Right cardiac atrium (tissue), 5 donors: ENCODE measurements around the gene TLR2. TPM values are rescaled to one million over a fixed set of nuclear protein-coding genes. Genes with fewer than 3 reads are reported as not detected.

Source experiments
- ATAC-seq, 2 donors: fragments of 200-7000 bp; cut with Tn5 transposase; one replicate each; pipeline versions ENCODE4 v1.8.0 to v1.9.1; 2020; ENCODE audit warnings: moderate library complexity in 2 of 2, mild to moderate bottlenecking in 1 of 2
- DNase-seq, 3 donors: peaks; one replicate each; pipeline ENCODE4 v3.0.0-alpha.2; 2020
- H3K27ac ChIP-seq: one replicate; pipeline ENCODE4 v1.5.1; 2013; ENCODE audit warnings: mild to moderate bottlenecking, low read length, control low read depth, moderate library complexity
- H3K27me3 ChIP-seq: one replicate; pipeline ENCODE4 v1.6.1; 2013; ENCODE audit not compliant: control insufficient read depth, insufficient read depth
- H3K4me1 ChIP-seq: one replicate; pipeline ENCODE4 v1.6.1; 2013; ENCODE audit warnings: low read length; ENCODE audit not compliant: control insufficient read depth, insufficient read depth
- H3K4me3 ChIP-seq: one replicate; pipeline ENCODE4 v1.5.1; 2013; ENCODE audit warnings: low read length, control low read depth
- H3K9me3 ChIP-seq: one replicate; pipeline ENCODE4 v1.6.1; 2013; ENCODE audit warnings: low read length; ENCODE audit not compliant: control insufficient read depth
- WGBS: extraction: QIAGEN DNeasy Blood & Tissue Kit; methylation state at CpG from one replicate; pipeline ENCODE4 v1.1.7; 2013; 5-methylcytosine and 5-hydroxymethylcytosine counted together
- intact Hi-C, 4 donors: fragments of 100-400 bp; cut with DNase I; formaldehyde crosslinking; loops; one replicate each; pipeline versions ENCODE4 v1.11.0 to v1.14.0; 2022 to 2023
- polyA plus RNA-seq: library from polyadenylated mRNA; stranded (reverse); fragments of 200-250 nt; gene quantifications from one replicate; pipeline ENCODE4 v1.2.3, GENCODE V29; 2013
- total RNA-seq, 4 donors: library from RNA; stranded (reverse); fragmentation: NEBNext Ultra II Directional; extraction: Animal tissue kit (Norgen Biotek cat#: 25700); gene quantifications; one replicate each; pipeline ENCODE4 v1.2.1, GENCODE V29; 2021
- donor health status: healthy with polysubstance abuse.
- donor health status: DM: no; HTN: yes; CAD: no.
- donor health status: DM: no; HTN: no; CAD: no.
- donor health status: DM: no; HTN: yes; CAD: no; lungs with severe emphysema.
- donor health status: DM: yes; HTN: yes; CAD: no.

The TLR2 gene
- total and polyA plus RNA-seq, 5 donors, result 2.0 to 15.1 (median 9.7) TPM

DNA sequence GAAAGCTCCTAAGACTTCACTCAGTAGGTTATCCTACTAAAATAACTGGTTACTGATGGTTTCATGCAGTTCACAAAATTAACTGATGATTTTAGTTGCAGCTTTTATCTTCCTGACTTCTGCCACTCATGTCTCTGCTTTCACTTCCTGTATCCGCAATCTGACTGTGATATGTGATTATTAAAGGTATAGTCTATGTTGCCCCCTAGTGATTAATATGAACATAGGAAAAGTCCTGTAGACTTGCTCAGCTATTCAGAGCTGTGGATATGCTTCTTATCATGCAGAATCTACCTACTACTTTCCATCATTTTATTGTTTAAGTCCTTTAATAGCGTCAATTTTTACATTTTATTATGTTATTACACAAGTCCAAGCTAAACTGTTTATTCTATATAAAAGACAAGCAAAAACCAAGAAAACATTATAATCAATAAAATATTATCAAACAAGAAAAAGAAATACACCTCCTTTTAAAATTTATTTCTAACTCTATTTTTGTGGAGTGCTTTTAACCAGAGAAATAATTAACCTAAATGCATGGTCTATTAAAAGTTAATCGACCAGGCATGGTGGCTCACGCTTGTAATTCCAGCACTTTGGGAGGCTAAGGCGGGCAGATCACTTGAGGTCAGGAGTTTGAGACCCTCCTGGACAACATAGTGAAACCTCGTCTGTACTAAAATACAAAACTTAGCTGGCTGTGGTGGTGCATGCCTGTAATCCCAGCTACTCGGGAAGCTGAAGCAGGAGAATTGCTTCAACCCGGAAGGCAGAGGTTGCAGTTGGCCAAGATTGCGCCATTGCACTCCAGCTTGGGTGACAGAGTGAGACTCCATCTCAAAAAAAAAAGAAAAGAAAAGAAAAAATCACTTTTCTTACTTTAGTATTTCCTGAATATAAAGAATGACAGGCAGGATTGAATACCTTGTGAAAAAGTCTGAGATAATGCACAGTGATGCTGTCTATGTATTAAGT, 40.4 kb upstream of the TLR2 start:
- no peaks in the 10 kb centered on the region for H3K27me3 ChIP-seq
- intact Hi-C loops, result no loop called here
- no peaks in the 10 kb centered on the region for H3K9me3 ChIP-seq
- WGBS, result 81% methylated on average over 9 of the region's 9 CpGs
- no peak overlapping the region for H3K4me3 ChIP-seq
- H3K27ac ChIP-seq, result no peak overlapping the region
- H3K4me1 ChIP-seq, result no peaks in the 10 kb centered on the region
- peak in 1 of 2 donors; percentile 36 for ATAC-seq
- no peak for DNase-seq

DNA sequence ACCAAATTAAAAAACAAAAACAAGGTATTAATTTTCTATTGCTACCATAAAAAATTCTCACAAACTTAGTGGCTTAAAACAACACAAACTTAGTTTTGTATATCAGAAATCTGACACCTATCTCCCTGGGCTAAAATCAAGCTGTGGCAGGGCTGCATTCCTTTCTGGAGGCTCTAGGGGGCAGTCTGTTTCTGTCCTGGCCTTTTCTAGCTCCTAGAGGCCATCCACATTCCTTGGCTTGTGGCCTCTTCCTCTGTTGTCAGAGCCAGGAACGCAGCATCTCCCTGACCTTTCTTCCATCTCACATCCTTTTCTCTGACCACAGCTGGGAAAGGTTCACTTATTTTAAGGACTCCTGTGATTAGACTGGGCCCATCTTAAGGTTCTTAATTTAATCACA, 38.9 kb upstream of the TLR2 start:
- intact Hi-C loops, result no loop called here
- Histone ChIP-seq H3K4me3 (no peak overlapping the region), H3K27ac (no peak overlapping the region), H3K9me3 (no peaks in the 10 kb centered on the region), H3K4me1 (no peaks in the 10 kb centered on the region), H3K27me3 (no peaks in the 10 kb centered on the region)
- DNase-seq (no peak), ATAC-seq (no peak)
- WGBS, result 80% methylated on average over 1 of the region's 1 CpG

DNA sequence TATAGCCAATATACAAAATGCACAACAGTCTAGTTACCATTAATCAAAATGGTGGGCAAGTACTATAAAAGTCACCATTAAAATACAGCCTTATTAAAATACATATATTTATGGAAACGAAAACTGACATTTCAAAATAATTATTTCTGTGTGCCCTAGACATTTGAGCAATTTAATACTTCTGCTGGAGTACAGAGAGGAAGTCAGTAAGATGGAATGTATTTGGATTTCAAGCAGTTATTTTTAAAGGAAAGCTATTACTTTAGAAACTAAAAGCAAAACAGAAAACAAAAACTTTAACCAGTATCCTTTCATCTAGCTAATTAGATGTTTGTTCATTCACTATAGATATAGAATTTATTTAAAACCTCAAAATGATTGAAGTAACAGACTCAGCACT, 37.8 kb upstream of the TLR2 start:
- Histone ChIP-seq H3K9me3 (no peaks in the 10 kb centered on the region), H3K27me3 (no peaks in the 10 kb centered on the region), H3K27ac (no peak overlapping the region), H3K4me1 (peaks cover 3% of the 10 kb centered on the region), H3K4me3 (no peak overlapping the region)
- intact Hi-C loops, result no loop called here
- ATAC-seq (no peak), DNase-seq (no peak)
- 75% methylated on average over 1 of the region's 1 CpG for WGBS

DNA sequence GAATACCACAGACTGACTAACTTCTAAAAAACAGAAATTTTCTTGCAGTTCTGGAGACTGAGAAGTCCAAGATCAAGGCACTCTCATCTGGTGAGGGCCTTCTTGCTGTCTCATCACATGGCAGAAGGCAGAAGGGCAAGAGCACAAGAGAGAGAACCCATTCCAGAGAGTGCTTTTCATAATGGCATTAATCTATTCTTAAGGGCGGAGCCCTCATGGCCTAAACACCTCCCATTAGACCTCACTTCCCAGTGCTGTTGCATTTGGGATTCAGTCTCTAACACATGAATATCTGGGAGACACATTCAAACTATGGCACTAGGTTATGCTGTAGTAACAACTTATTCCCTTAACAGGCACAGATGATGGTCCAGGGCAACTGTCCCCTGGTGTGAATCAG, 37.1 kb upstream of the TLR2 start:
- no peak overlapping the region for H3K4me3 ChIP-seq
- WGBS, result 96% methylated on average over 1 of the region's 1 CpG
- H3K27ac ChIP-seq, result no peak overlapping the region
- no peaks in the 10 kb centered on the region for H3K9me3 ChIP-seq
- ATAC-seq (no peak), DNase-seq (no peak)
- intact Hi-C loops, result no loop called here
- H3K27me3 ChIP-seq, result no peaks in the 10 kb centered on the region
- H3K4me1 ChIP-seq, result peaks cover 5% of the 10 kb centered on the region

DNA sequence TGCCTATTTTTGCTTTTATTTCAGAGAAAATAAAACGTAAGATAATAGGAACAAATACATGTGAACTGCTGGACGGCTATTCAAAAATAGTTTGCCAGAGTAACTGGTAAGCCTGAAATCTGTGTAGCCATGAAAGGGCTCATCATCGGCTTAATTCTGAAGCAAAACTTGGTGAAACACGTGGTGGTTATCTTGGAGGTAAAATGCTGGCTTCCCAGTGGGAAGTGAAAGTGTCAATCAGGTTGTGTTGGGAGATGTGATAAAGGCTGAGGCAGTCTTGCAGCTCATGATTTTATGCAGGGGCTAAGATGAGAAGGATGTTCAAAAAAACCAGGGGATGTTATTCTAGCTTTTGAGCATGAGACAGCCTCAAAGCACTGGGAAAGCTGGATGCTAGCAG, 36.1 kb upstream of the TLR2 start:
- 55% methylated on average over 4 of the region's 4 CpGs for WGBS
- ATAC-seq (no peak), DNase-seq (no peak)
- Histone ChIP-seq H3K9me3 (no peaks in the 10 kb centered on the region), H3K4me3 (no peak overlapping the region), H3K27ac (no peak overlapping the region), H3K27me3 (no peaks in the 10 kb centered on the region), H3K4me1 (peaks cover 5% of the 10 kb centered on the region)
- intact Hi-C loops, result no loop called here

GRCh38 chr4:153649572-153649991, 34.5 kb upstream of the TLR2 start:
- Histone ChIP-seq H3K9me3 (no peaks in the 10 kb centered on the region), H3K4me1 (peaks cover 5% of the 10 kb centered on the region), H3K4me3 (no peak overlapping the region), H3K27ac (no peak overlapping the region), H3K27me3 (no peaks in the 10 kb centered on the region)
- WGBS, result 56% methylated on average over 6 of the region's 6 CpGs
- ATAC-seq (no peak), DNase-seq (no peak)
- intact Hi-C loops, result no loop called here

- WGBS, result 52% methylated on average over 3 of the region's 3 CpGs
- H3K27ac ChIP-seq, result peak overlapping the region; percentile 58
These were observed 33.0 kb upstream of the TLR2 start for GRCh38 chr4:153651116-153651515.

GRCh38 chr4:153651587-153651986, 32.5 kb upstream of the TLR2 start:
- ATAC-seq (peak; percentile 69 to 84), DNase-seq (peak; percentile 45 to 75 (median 73))
- H3K4me1 ChIP-seq, result peaks cover 5% of the 10 kb centered on the region
- no peaks in the 10 kb centered on the region for H3K9me3 ChIP-seq
- peak overlapping the region; percentile 84 for H3K27ac ChIP-seq
- no peaks in the 10 kb centered on the region for H3K27me3 ChIP-seq
- intact Hi-C loops, result no loop called here
- no peak overlapping the region for H3K4me3 ChIP-seq
- 48% methylated on average over 5 of the region's 5 CpGs for WGBS

More at GRCh38 chr4:153651116-153651515, 33.0 kb upstream of the TLR2 start:
- Histone ChIP-seq H3K9me3 (no peaks in the 10 kb centered on the region), H3K4me1 (peaks cover 5% of the 10 kb centered on the region), H3K27me3 (no peaks in the 10 kb centered on the region), H3K4me3 (no peak overlapping the region)
- DNase-seq (no peak), ATAC-seq (peak in 1 of 2 donors; percentile 15)
- intact Hi-C loops, result no loop called here

GRCh38 chr4:153652051-153652784, 31.9 kb upstream of the TLR2 start:
- H3K9me3 ChIP-seq, result no peaks in the 10 kb centered on the region
- ATAC-seq (peak; percentile 65 to 71), DNase-seq (peak in 1 of 3 donors; percentile 65)
- peaks cover 5% of the 10 kb centered on the region for H3K4me1 ChIP-seq
- no peaks in the 10 kb centered on the region for H3K27me3 ChIP-seq
- peak overlapping the region; percentile 84 for H3K27ac ChIP-seq
- intact Hi-C loops, result no loop called here
- H3K4me3 ChIP-seq, result no peak overlapping the region
- WGBS, result 72% methylated on average over 11 of the region's 11 CpGs

DNA sequence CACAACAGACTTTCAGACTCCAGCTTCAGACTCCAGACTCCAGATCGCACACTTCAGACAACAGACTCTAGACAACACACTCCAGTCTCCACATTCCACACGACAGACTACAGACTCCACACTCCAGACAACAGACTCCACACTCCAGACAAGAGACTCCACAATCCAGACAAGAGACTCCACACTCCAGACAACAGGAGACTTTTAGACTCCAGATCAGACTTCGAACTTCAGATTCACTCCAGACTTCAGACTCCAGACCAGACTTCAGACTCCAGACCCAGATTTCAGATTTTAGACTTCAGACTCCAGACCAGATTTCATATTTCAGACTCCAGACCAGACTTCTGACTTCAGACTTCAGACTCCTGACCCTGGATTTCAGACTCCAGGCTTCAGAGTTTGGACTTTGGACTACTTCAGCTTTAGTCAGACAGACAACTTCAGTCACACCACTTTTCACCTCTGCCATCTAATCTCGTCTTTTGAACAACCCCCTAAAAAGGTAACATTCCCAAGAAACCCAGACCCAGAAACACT, 29.0 kb upstream of the TLR2 start:
- no peak for DNase-seq
- peaks cover 5% of the 10 kb centered on the region for H3K4me1 ChIP-seq
- H3K27ac ChIP-seq, result peak overlapping the region; percentile 81
- H3K9me3 ChIP-seq, result no peaks in the 10 kb centered on the region
- no peak overlapping the region for H3K4me3 ChIP-seq
- H3K27me3 ChIP-seq, result no peaks in the 10 kb centered on the region
- no peak for ATAC-seq
- intact Hi-C loops, result no loop called here
- 52% methylated on average over 4 of the region's 4 CpGs for WGBS

DNA sequence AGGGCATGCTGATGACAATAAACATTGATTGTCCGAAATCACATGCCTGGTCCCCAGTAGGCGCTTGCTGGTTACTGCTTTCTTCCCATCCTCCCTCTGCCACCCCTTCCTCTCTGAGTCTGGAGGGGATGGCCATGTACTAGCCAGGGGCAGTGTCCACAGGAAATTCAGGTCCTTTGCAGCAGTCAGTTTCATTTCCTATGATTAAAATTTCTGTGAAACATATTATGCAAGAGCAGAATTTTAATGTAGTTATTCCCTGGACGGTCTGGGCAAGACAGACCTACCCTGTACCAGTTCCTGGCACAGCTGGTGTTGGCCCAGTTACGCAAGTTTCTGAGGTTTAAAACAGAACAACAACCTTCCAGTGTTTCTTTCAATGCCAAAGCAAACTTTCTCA, 28.2 kb upstream of the TLR2 start:
- WGBS, result 70% methylated on average over 4 of the region's 4 CpGs
- H3K9me3 ChIP-seq, result no peaks in the 10 kb centered on the region
- H3K4me1 ChIP-seq, result peaks cover 5% of the 10 kb centered on the region
- no peak overlapping the region for H3K4me3 ChIP-seq
- ATAC-seq, result peak; percentile 59 to 61
- DNase-seq, result peak; percentile 51 to 61 (median 60)
- peak overlapping the region; percentile 48 for H3K27ac ChIP-seq
- H3K27me3 ChIP-seq, result no peaks in the 10 kb centered on the region
- intact Hi-C loops, result no loop called here
